ENCODE measurements around the gene LSM11.

The LSM11 gene

DNA sequence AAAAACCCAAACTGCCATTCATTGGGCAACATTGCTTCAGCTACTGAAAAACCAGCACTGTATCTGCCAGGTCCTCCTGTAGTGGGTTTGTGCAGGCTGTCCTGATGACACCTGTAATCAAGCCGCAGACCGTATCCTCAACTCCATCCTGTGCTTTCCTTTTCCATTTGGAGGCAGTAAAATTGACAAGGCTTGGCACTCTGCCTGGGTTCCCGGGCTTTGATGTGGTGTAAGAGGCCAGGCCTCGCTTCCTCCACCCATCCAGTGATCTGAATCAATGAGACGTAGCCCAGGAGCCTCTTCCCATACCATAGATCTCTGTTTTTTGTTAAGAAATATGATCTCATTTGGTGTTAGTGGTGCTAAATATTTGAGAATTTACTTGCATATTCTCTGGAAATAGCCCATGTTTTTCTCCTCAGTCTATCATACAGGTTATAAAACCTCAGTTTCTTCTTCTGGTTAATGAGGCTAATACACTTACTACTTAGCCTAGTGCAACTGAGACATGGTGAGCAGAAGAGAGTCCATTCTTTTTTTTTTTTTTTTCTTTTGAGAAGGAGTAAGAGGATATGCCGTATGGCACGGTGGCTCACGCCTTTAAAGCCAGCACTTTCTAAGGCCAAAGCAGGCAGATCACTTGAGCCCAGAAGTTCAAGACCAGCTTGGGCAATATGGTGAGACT is 34.8 kb downstream of the LSM11 start:
- DNase-seq: no peak

- no peak for DNase-seq
Observed at GRCh38 chr5:157779221-157779620, 35.7 kb downstream of the LSM11 start.

DNA sequence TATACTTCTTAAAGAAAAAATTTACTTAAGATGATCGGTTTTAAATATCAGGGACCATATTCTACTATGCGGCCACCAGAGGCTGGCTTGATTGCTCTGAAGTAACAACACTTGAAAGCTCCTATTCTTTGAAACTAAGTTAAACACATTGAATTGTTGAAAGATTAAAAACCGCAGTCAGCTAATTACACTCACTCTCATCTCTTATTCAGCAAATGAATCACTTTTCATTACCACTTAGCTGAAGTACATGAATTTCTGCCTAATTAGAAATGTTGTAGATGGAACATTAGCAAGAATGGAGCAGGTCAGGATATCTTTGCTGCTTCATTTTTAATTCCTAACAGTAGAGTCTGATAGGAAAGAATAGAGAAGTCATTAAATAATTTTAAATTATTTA is 42.3 kb downstream of the LSM11 start:
- DNase-seq: no peak

DNA sequence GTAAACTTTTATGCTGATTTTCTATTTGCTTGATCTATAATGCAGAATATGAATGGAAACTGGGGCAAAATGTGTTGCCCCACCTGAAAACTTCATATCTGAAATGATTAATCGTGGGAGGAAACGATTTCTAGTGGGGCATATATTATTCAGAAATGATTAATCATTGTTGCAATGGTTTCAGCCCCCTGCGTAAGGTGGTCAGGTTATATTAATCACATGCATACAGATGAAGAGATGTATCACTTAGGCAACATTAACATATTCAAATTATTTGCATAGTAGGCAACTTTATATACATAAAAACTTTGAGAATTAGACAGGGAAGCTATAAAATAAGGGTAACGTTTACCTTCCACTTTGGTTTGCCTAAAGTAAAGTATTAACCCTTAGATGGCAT is 49.8 kb downstream of the LSM11 start:
- DNase-seq: no peak

DNA sequence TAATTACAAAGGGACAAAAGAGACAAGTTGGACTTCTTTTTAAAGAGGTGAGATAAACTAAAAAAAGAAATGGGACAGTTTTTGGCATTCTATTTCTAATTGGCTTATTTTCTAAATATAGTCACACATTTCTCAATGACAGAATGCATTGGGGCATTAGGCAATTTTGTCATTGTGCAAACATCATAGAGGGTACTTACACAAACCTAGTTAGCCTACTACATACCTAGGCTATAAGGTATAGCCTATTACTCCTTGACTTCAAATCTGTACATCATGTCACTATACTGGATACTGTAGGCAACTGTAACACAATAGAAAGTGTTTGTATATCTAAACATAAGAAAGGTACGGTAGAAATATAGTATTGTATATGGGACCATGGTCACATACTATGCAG is 56.1 kb downstream of the LSM11 start:
- DNase-seq: no peak

DNA sequence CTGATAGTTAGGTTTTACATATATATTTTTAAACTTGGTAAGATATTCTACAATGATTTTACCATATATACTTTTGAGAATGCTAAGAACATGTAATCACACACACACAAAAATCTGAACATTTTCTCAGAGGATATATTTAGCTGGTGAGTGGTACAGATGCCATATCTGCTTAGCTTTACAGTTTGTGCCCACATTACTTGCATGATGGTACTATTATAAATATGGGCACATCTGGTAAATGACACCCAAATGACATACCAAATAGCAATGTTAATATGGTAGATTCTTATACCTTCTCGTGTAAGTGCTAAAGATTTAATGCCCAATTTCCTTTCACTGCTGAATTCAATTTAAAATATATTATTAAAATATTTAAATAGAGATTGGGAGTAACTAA is 56.6 kb downstream of the LSM11 start:
- DNase-seq: no peak

DNA sequence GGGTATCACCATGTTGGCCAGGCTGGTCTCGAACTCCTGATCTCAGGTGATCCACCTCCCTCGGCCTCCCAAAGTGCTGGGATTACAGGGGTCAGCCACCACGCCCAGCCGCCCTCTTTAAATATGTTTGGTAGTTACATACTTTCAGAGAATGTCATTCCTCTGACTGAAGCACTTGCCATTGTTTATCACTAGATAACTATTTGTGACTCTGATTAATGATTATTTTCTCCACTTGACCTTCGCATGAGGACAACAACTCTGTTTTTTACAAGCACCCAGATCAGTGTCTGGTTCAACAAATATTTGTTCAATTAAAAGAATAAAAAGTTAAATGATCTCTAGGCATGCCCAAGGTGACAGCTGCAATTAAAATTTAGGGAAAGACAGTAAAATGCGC is 59.2 kb downstream of the LSM11 start:
- DNase-seq: no peak

DNA sequence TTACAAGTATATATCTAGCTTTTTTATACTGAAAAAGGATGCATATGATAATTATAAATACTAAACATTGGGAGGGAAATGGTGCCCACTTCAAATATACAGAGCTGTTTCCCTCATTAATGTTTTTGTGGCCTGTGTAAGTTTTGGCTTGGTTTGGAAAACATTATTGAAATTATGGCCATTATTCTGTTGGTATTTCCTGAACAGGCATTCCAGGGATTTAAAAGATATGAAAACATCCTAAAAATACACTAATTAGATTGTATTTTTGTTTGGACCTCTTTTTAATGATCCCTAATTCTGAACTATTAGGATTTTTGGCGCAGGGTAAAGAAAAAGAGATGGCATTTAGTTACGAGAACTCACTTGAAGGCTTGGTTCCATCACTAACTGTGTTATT is 64.5 kb downstream of the LSM11 start:
- no peak for DNase-seq

Measured in activated effector memory CD4-positive, alpha-beta T cell treated with Interleukin-2 at 50 U/mL for 16 hours (primary cell).